Measurements from ENCODE around the gene SNAI3.
A peak's percentile ranks its signal among the peaks of the same experiment; 100 is the strongest.

SNAI3 gene

DNA sequence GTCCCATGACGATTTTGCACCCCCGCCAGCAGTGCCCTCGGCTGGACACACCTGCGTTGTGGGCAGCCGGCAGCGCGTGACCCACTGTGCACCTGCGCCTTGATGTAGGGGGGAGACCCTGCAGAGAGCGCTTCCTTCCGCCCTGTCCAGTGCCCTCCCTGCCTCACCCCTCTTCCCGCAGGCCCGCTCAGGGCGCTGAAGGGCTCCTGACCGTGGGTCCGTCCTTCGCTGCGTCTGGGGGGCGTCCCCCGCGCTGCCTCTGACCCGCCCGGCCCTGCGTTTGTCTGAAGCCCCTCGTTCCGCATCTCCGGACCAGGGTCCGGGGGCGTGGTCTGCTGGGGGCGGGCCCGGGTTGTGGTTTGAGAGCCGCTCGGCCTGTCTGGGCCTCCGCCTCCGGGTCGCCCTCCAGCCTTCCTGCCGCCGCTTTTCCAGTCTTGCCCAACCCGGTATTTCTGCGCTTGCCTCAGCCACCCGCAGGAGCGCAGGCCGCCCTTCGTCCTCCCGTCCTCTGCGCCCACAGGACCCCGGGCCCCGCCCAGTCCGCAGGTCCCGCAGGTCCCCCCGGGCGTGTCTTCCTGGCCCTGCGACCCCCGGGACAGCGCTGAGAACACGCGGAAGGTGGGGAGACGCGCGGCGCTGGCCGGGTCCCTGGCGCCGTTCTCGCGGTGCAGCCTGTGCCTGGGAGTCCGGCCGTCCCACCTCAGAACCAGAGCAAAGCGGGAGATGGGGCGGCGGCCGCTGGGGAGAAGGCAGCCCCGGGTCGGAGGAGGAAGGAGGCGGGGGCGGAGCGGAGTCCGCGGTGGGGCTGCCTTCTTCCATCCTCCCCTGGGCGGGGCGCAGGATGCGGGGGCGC, 51.9 kb downstream of the SNAI3 start:
- DNase-seq, result peak; percentile 37 to 43
- TF ChIP-seq POLR2A (IDR thresholded peaks at IDR 0.05; ENCODE audit: low read length) (no peak), GATA1 (IDR thresholded peaks at IDR 0.05; ENCODE audit: low read depth, low read length) (no peak)

- TF ChIP-seq POLR2A (IDR thresholded peaks at IDR 0.05; ENCODE audit: low read length) (no peak), GATA1 (IDR thresholded peaks at IDR 0.05; ENCODE audit: low read depth, low read length) (no peak)
- peak; percentile 30 to 34 for DNase-seq
Observed at GRCh38 chr16:88633684-88634140, 52.6 kb downstream of the SNAI3 start.

- TF ChIP-seq GATA1 (IDR thresholded peaks at IDR 0.05; ENCODE audit: low read depth, low read length), result no peak
- TF ChIP-seq POLR2A (IDR thresholded peaks at IDR 0.05; ENCODE audit: low read length), result no peak
- no peak for DNase-seq
Observed at GRCh38 chr16:88632587-88632930, 53.7 kb downstream of the SNAI3 start.

- DNase-seq, result no peak
- no peak for TF ChIP-seq POLR2A (IDR thresholded peaks at IDR 0.05; ENCODE audit: low read length)
- no peak for TF ChIP-seq GATA1 (IDR thresholded peaks at IDR 0.05; ENCODE audit: low read depth, low read length)
Observed at GRCh38 chr16:88631920-88632586, 54.3 kb downstream of the SNAI3 start.

GRCh38 chr16:88631384-88631783, 54.9 kb downstream of the SNAI3 start:
- TF ChIP-seq GATA1 (IDR thresholded peaks at IDR 0.05; ENCODE audit: low read depth, low read length) (no peak), POLR2A (IDR thresholded peaks at IDR 0.05; ENCODE audit: low read length) (no peak)
- no peak for DNase-seq

DNA sequence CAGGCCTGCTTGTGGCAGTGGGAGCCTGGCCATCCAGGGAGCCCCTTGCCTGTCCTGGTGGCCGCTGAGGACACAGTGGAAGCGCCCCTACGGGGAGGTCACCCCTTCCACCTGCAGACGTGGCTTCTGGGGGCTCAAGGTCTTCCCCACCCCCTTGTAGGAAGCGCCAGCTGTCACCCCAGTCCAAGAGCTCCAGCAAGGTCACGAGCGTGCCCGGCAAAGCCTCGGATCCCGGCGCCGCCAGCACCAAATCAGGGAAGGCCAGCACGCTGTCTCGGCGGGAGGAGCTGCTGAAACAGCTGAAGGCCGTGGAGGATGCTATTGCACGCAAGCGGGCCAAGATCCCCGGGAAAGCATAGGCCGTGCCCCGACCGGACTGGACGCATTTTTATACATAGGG, 55.4 kb downstream of the SNAI3 start:
- TF ChIP-seq GATA1 (IDR thresholded peaks at IDR 0.05; ENCODE audit: low read depth, low read length), result no peak
- no peak for TF ChIP-seq POLR2A (IDR thresholded peaks at IDR 0.05; ENCODE audit: low read length)
- DNase-seq, result no peak

DNA sequence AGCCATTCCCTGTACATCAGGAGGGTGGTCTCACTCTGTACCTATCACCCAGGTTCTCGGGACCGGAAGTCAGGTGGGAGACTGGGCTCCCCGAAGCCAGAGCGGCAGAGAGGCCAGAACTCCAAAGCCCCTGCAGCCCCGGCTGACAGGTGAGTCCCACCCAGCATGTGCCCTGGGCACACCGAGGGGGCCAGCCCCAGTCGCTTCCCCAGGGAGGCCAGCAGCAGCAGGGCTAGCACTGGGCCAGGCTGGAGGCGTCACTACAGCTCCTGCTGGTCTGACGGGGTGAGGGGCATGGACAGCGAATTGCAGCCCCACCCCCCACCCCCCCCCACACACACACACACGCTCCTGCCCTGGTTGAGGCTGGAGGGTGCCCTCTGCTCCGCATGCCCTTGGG, 55.9 kb downstream of the SNAI3 start:
- no peak for DNase-seq
- TF ChIP-seq POLR2A (IDR thresholded peaks at IDR 0.05; ENCODE audit: low read length), result no peak
- TF ChIP-seq GATA1 (IDR thresholded peaks at IDR 0.05; ENCODE audit: low read depth, low read length), result no peak

DNA sequence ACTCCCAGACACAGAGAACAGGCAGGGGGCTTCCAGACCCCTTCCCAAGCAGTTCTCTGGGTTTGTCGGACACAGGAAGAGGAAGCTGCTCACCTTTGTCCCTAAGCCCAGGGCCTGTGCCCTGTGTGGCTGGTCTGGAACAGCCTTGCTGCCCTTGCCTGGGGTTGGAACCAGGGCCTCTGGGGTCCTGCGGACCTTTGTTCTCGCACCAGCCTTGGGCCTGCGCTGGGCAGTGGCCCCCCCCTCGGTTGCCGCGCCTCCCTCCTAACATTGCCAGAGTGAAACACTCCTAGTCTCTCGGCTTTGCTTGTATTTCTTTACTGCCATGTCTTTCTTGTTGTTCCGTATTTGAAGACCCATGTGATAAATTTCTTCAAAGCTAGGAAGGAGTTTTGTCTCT, 56.5 kb downstream of the SNAI3 start:
- TF ChIP-seq GATA1 (IDR thresholded peaks at IDR 0.05; ENCODE audit: low read depth, low read length) (no peak), POLR2A (IDR thresholded peaks at IDR 0.05; ENCODE audit: low read length) (no peak)
- no peak for DNase-seq

DNA sequence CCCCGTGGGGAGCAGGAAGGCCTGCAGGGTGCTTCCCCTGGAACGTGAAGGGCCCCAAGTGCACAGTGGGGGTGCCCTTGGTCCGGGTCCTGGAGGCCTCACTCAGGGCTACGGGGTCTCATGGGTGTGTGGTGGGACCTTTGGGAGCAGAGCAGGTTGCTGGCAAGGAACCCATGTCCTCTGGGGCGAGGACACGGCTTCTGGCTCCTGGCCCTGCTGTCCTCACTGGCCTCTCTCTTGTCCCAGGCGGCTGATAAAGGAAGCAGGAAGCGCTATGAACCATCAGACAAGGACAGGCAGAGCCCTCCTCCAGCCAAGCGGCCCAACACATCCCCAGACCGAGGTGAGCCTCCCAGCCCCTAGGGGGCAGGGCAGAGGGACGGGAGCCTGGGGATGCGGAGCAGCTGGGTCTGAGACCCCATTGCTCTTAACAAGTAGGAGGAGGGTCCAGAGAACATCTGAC, 57.8 kb downstream of the SNAI3 start:
- peak; percentile 42 for DNase-seq
- no peak for TF ChIP-seq GATA1 (IDR thresholded peaks at IDR 0.05; ENCODE audit: low read depth, low read length)
- no peak for TF ChIP-seq POLR2A (IDR thresholded peaks at IDR 0.05; ENCODE audit: low read length)

Data from erythroblast (primary cell).